Epithelial cell of esophagus (primary cell): ENCODE data around the gene ELMO1.

Experiments used
- DNase-seq: peaks from one replicate; pipeline ENCODE4 v3.0.0; 2010; ENCODE audit warnings: low read depth
- H3K4me3 ChIP-seq: 2 replicates; pipeline ENCODE4 v1.5.1; 2011; ENCODE audit warnings: mild to moderate bottlenecking, low read length, control low read depth
- TF ChIP-seq, protein P1 (sequence below): IDR thresholded peaks from 2 replicates; pipeline ENCODE4 v1.5.1; 2011; ENCODE audit warnings: low read depth, mild to moderate bottlenecking, low read length, control low read depth, inconsistent platforms; ENCODE audit not compliant: insufficient read depth; ENCODE audit errors: missing control alignments

Gene ELMO1

GRCh38 chr7:37411444-37412034, 37.1 kb downstream of the ELMO1 start:
- H3K4me3 ChIP-seq: no peak overlapping the region
- TF ChIP-seq, protein P1, sequence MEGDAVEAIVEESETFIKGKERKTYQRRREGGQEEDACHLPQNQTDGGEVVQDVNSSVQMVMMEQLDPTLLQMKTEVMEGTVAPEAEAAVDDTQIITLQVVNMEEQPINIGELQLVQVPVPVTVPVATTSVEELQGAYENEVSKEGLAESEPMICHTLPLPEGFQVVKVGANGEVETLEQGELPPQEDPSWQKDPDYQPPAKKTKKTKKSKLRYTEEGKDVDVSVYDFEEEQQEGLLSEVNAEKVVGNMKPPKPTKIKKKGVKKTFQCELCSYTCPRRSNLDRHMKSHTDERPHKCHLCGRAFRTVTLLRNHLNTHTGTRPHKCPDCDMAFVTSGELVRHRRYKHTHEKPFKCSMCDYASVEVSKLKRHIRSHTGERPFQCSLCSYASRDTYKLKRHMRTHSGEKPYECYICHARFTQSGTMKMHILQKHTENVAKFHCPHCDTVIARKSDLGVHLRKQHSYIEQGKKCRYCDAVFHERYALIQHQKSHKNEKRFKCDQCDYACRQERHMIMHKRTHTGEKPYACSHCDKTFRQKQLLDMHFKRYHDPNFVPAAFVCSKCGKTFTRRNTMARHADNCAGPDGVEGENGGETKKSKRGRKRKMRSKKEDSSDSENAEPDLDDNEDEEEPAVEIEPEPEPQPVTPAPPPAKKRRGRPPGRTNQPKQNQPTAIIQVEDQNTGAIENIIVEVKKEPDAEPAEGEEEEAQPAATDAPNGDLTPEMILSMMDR: no peak
- DNase-seq: no peak

DNA sequence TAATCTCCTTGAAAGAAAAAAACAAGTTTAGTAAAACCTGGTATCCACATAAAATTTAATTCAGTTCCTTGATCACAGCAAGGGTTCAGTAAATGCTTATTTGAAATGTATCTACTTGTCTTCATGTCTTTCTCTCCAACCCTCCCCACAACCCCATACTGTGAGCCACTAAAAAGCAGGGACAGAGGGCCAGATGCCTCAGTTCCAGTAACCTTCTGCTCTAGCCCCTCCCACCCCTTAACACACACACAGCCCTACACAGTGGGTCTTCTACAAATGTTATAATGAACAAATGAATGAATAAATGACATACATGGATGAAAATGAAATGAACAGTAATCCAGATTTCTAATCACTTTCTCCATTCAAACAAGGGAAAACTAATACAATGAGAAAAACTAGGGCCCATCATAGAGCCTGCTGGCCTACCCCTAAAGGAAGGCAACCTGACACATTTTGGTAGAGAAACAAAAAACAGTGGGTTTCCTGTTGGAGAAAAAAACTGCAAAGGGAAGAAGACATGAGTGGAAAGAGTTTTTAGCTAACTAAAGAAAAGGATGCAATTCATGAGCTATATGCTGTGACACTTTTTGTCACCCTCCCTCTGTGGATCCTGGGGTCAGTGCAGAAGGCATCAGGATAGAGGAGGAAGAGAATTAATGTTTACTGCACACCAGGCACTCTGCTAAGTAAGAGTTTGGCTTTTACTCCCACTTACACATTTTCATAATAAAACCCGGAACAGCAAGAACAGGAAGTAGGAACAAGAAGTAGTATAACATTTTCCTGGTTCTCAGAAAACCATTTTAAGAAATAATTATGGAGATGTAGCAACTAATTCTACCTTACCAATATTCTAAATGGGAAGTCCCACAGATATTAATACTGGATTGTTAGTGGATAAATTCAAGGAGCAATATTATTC, 38.1 kb downstream of the ELMO1 start:
- no peak for DNase-seq
- TF ChIP-seq, protein P1: no peak

DNA sequence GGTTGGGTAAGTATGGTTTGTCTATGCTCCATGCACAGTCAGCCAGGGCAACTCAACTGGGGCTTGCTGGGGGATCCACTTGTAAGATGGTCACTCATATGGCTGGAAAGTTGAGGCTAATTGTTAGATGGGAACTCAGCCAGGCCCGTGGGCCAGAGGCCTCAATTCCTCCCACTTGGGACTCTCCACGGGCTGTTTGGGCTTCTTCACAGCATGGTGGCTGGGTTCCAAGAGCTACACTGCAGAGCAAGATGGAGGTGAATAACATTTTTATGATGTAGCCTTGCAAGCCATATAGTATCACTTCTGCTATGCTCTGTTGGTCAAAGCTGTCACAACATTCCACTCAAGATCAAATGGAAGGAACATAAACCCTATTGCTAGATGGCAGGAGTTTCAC, 39.2 kb downstream of the ELMO1 start:
- TF ChIP-seq, protein P1: no peak
- DNase-seq: no peak
- H3K4me3 ChIP-seq: no peak overlapping the region

More for the DNA sequence above, 38.1 kb downstream of the ELMO1 start:
- H3K4me3 ChIP-seq: no peak overlapping the region

DNA sequence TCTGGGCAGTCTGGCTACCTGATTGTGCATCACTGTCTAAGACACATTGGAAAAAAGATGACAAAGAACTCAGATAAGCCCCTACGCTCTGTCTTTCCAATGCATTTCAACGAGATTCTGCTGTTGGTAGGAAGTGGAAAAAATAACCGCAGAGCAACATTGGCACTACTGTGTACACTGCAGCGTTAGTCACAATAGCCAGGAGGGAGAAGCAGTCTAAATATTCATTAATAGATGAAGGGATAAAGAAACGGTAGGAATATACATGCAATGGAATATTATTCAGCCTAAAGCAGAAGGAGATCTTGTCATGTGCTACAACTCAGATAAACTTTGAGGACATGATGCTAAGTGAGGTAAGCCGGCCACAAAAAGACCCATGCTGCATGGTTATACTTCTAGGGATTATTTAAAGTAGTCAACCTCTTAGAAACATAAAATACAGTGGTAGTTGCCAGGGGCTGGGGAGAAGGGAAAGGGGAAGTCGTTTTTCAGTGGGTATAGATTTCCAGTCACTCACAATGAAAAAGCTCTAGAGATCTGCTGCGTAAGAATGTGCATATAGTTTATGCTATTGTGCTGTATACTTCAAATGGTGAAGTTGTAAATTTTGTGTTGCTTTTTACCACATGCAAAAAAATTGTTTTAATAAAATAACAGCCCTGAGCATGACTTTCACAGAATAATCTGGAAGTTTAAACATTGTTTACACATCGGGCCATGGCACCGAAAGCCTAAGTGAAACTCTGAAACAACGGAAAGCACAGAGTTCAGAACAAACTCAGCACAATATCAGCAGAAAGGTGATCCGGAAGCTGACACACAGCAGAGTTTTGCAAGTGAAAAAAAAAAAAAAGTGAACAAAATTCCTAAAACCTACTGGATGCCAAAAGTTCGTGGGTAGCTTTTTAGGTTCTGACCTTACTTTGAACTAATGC, 40.1 kb downstream of the ELMO1 start:
- TF ChIP-seq, protein P1: no peak
- DNase-seq: no peak
- no peak overlapping the region for H3K4me3 ChIP-seq

GRCh38 chr7:37405603-37406122, 43.0 kb downstream of the ELMO1 start:
- TF ChIP-seq, protein P1: no peak
- H3K4me3 ChIP-seq: no peak overlapping the region
- DNase-seq: no peak

DNA sequence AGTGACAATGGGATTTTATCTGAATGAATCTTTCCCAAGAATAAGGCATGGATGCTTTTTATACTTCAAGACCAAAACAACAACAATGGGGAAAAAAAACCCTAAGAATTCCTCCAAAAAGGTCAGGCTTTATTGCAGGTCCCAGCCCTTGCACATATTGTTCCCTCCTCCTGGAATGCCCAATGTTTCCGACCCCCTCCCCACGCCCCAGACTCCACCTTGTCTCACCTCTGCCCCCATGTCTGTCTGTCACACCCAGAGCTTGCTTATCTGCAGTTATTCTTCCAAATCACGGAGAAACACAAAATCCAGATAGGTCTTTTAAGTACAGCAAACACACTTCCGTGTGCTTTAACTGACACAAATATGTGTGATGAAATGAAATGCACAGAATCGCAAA, 43.5 kb downstream of the ELMO1 start:
- no peak overlapping the region for H3K4me3 ChIP-seq
- TF ChIP-seq, protein P1: no peak
- DNase-seq: no peak
